ENCODE results near the gene NEURL2. TPM values are rescaled to one million over a fixed set of nuclear protein-coding genes. Genes with fewer than 3 reads are reported as not detected.
"Not testable (repeated sequence)": the region's sequence is repeated elsewhere in the genome, so short reads cannot be mapped to it uniquely, and the experiment has no call there.

The NEURL2 gene
- total RNA-seq, 1 experiment from 2014 or later = 2.3 TPM

GRCh38 chr20:45874576-45874975 is 16.4 kb downstream of the NEURL2 start:
- no peaks in the 10 kb centered on the region for H3K36me3 ChIP-seq (ENCODE audit: low read depth, low read length)
- ATAC-seq (no peak), DNase-seq (no peak)
- H2AFZ ChIP-seq (ENCODE audit: low read length) = no peak overlapping the region
- H3K9me3 ChIP-seq (ENCODE audit: low read length) = no peaks in the 10 kb centered on the region
- intact Hi-C loops (cut with micrococcal nuclease) = no loop called here
- no peak for TF ChIP-seq CTCF (conservative IDR thresholded peaks at IDR 0.05; ENCODE audit: low read depth, low read length)
- TF ChIP-seq EZH2 (IDR thresholded peaks at IDR 0.05; ENCODE audit: low read length, unreplicated experiment) = no peak
- no peak for TF ChIP-seq EZH2phosphoT487 (IDR thresholded peaks at IDR 0.05; ENCODE audit: borderline replicate concordance, low read length)
- ChIA-PET CTCF (no interaction called here), POLR2A (ENCODE audit: unreplicated experiment) (no interaction called here)
- no peaks in the 10 kb centered on the region for H3F3A ChIP-seq (ENCODE audit: low read length, unreplicated experiment)
- BruUV-seq (replicated peaks) = no TSS peak
- H3K4me1 ChIP-seq (ENCODE audit: insufficient read depth, low read length) = peaks cover 22% of the 10 kb centered on the region
- no peaks in the 10 kb centered on the region for H3K9me2 ChIP-seq (replicated peaks; ENCODE audit: low read length)
- H3K79me2 ChIP-seq (ENCODE audit: low read length) = no peaks in the 10 kb centered on the region
- no peak overlapping the region for H3K9ac ChIP-seq (ENCODE audit: low read length)
- H3K4me2 ChIP-seq (ENCODE audit: low read length) = no peak overlapping the region
- H3K4me3 ChIP-seq (ENCODE audit: low read length) = no peak overlapping the region
- no peaks in the 10 kb centered on the region for H3K27me3 ChIP-seq (ENCODE audit: low read length)
- no peaks in the 10 kb centered on the region for H4K20me1 ChIP-seq (ENCODE audit: low read length)
- no peak overlapping the region for H3K27ac ChIP-seq (ENCODE audit: low read length)

DNA sequence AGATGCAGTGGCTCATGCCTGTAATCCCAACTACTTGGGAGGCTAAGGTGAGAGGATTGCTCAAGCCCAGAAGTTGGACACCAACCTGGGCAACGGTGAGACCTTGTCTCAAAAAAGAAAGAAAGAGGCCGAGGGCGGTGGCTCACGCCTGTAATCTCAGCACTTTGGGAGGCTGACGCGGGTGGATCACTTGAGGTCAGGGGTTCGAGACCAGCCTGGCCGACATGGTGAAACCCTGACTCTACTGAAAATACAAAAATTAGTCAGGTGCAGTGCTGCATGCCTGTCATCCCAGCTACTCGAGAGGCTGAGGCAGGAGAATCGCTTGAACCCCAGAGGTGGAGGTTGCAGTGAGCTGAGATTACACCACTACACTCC is 16.9 kb downstream of the NEURL2 start:
- H3K4me2 ChIP-seq (ENCODE audit: low read length); H3K9me2 ChIP-seq (replicated peaks; ENCODE audit: low read length); intact Hi-C loops (cut with micrococcal nuclease); ATAC-seq; H3K4me3 ChIP-seq (ENCODE audit: low read length); DNase-seq; BruUV-seq (replicated peaks); H4K20me1 ChIP-seq (ENCODE audit: low read length); H3K27me3 ChIP-seq (ENCODE audit: low read length); H3K36me3 ChIP-seq (ENCODE audit: low read depth, low read length); H2AFZ ChIP-seq (ENCODE audit: low read length); H3K79me2 ChIP-seq (ENCODE audit: low read length); H3F3A ChIP-seq (ENCODE audit: low read length, unreplicated experiment); CTCF ChIA-PET; POLR2A ChIA-PET (ENCODE audit: unreplicated experiment); H3K9ac ChIP-seq (ENCODE audit: low read length); H3K9me3 ChIP-seq (ENCODE audit: low read length): not testable (repeated sequence)
- peak overlapping the region; percentile 83; the same call in 1 of the 2 replicates for H3K27ac ChIP-seq (ENCODE audit: low read length)
- H3K4me1 ChIP-seq (ENCODE audit: insufficient read depth, low read length) = peaks cover 22% of the 10 kb centered on the region

- POLR2A ChIA-PET (ENCODE audit: unreplicated experiment) = no interaction called here
- CTCF ChIA-PET = no interaction called here
- no peaks in the 10 kb centered on the region for H3K36me3 ChIP-seq (ENCODE audit: low read depth, low read length)
- no peaks in the 10 kb centered on the region for H3K27me3 ChIP-seq (ENCODE audit: low read length)
- intact Hi-C loops (cut with micrococcal nuclease) = no loop called here
- H3K9ac ChIP-seq (ENCODE audit: low read length) = peak overlapping the region; percentile 24; the same call in 1 of the 2 replicates
- no peak overlapping the region for H3K4me3 ChIP-seq (ENCODE audit: low read length)
- no peaks in the 10 kb centered on the region for H3K9me3 ChIP-seq (ENCODE audit: low read length)
- H4K20me1 ChIP-seq (ENCODE audit: low read length) = no peaks in the 10 kb centered on the region
- peak overlapping the region; percentile 52 for H3K4me2 ChIP-seq (ENCODE audit: low read length)
- DNase-seq (peak; percentile 50), ATAC-seq (peak; percentile 52)
- H3F3A ChIP-seq (ENCODE audit: low read length, unreplicated experiment) = no peaks in the 10 kb centered on the region
- H3K4me1 ChIP-seq (ENCODE audit: insufficient read depth, low read length) = peaks cover 22% of the 10 kb centered on the region
- H3K79me2 ChIP-seq (ENCODE audit: low read length) = no peaks in the 10 kb centered on the region
- H3K27ac ChIP-seq (ENCODE audit: low read length) = peak overlapping the region; percentile 83
- no TSS peak for BruUV-seq (replicated peaks)
- H2AFZ ChIP-seq (ENCODE audit: low read length) = no peak overlapping the region
- TF ChIP-seq CTCF (conservative IDR thresholded peaks at IDR 0.05; ENCODE audit: low read depth, low read length) = no peak
- TF ChIP-seq EZH2phosphoT487 (IDR thresholded peaks at IDR 0.05; ENCODE audit: borderline replicate concordance, low read length) = no peak
- no peak for TF ChIP-seq EZH2 (IDR thresholded peaks at IDR 0.05; ENCODE audit: low read length, unreplicated experiment)
- H3K9me2 ChIP-seq (replicated peaks; ENCODE audit: low read length) = no peaks in the 10 kb centered on the region
Measured at GRCh38 chr20:45873409-45874103, 17.5 kb downstream of the NEURL2 start.
